Tibial nerve (tissue), 4 donors: ENCODE data around the gene SPDYE4. TPM values are rescaled to one million over a fixed set of nuclear protein-coding genes. Genes with fewer than 3 reads are reported as not detected.

Experiments used
- DNase-seq, 2 donors: peaks; one replicate each; pipeline ENCODE4 v3.0.0-alpha.2; 2019; ENCODE audit warnings: low spot score in 2 of 2
- H3K27ac ChIP-seq, 4 donors: fragments of 200-600 bp; sonication (generic) in 3 of 4; one replicate each; pipeline ENCODE4 v1.5.1; 2017 to 2019; ENCODE audit warnings: mild to moderate bottlenecking in 1 of 4
- H3K27me3 ChIP-seq, 2 donors: fragments of 200-600 bp; sonication (generic) in 1 of 2; one replicate each; pipeline versions ENCODE4 v1.5.1 to v1.6.0; 2017 to 2019
- H3K36me3 ChIP-seq, 3 donors: fragments of 200-600 bp; sonication (generic); one replicate each; pipeline ENCODE4 v1.5.1; 2018 to 2019
- H3K4me1 ChIP-seq, 4 donors: fragments of 200-600 bp; sonication (generic) in 3 of 4; one replicate each; pipeline ENCODE4 v1.5.1; 2017 to 2019
- H3K4me3 ChIP-seq, 4 donors: fragments of 200-600 bp; sonication (generic) in 3 of 4; one replicate each; pipeline ENCODE4 v1.5.1; 2017 to 2019; ENCODE audit warnings: mild to moderate bottlenecking in 1 of 4, moderate library complexity in 1 of 4
- H3K9me3 ChIP-seq, 4 donors: fragments of 200-600 bp; sonication (generic) in 3 of 4; one replicate each; pipeline ENCODE4 v1.5.1; 2017 to 2019
- EP300 ChIP-seq, 2 donors: sonication (generic); formaldehyde crosslinking; IDR thresholded peaks; one replicate each; pipeline ENCODE4 v1.6.1; 2017; ENCODE audit warnings: antibody characterized with exemption in 2 of 2, mild to moderate bottlenecking in 1 of 2
- POLR2A ChIP-seq, 2 donors: fragments of 450-650 bp; IDR thresholded peaks; one replicate each; pipeline ENCODE4 v1.6.1; 2017; ENCODE audit warnings: antibody characterized with exemption in 2 of 2, mild to moderate bottlenecking in 2 of 2, moderate library complexity in 2 of 2
- WGBS, 2 donors: methylation state at CpG; one replicate each; pipeline ENCODE4 v1.1.5; 2018; 5-methylcytosine and 5-hydroxymethylcytosine counted together
- total RNA-seq, 4 donors: library from RNA; depleted of rRNA; stranded (reverse); fragments of >200 nt; gene quantifications; one replicate each; pipeline ENCODE4 v1.1.0, GENCODE V29; 2016
- TF ChIP-seq, protein P1 (sequence below), 5 experiments: fragments of 200-600 bp in 3 of 5; fragments of 450-650 bp in 2 of 5; sonication (generic) in 3 of 5; IDR thresholded peaks; one replicate each; pipeline ENCODE4 v1.5.1; 2016 to 2019; ENCODE audit warnings: antibody characterized with exemption in 5 of 5, mild to moderate bottlenecking in 3 of 5, moderate library complexity in 2 of 5

Gene SPDYE4
- total RNA-seq, 4 donors from 2014 or later: not detected

DNA sequence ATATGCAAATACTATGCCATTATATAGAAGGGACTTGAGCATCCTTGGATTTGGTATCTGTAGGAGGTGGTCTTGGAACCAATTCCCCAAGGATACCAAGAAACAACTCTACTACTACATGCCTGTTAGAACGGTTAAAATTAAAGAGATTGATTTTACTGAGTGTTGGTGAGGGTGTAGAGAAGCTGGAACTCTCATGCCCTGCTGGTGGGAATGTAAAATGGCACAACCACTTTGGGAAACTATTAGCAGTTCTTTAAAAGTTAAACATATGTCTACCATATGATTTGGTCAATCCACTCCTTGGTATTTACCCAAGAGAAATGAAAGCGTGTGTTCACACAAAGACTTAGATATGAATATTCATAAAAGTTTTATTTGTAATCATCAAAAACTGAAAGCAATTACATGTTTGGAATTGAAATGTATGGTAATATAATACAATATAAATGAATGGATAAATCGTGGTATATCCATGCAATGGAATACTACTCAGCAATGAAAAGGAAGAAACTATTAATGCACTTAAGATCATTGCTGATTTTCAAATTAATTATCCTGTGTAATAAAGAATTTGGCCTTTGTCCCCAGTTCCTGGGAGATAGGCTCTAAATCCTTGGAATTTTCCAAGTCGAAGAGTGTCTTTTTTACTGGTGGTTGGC is 33.0 kb upstream of the SPDYE4 start:
- DNase-seq: no peak
- 90 to 92% methylated on average over 4 of the region's 4 CpGs for WGBS, 2 donors

GRCh38 chr17:8789743-8790142 is 31.4 kb upstream of the SPDYE4 start:
- no peak overlapping the region for H3K4me3 ChIP-seq
- peaks cover 0 to 10% (median 3%) of the 10 kb centered on the region in 4 donors for H3K9me3 ChIP-seq
- no peak overlapping the region for H3K27ac ChIP-seq
- DNase-seq: no peak
- no peaks in the 10 kb centered on the region for H3K36me3 ChIP-seq
- WGBS, 2 donors: 56 to 71% methylated on average over 10 of the region's 10 CpGs
- no peaks in the 10 kb centered on the region for H3K27me3 ChIP-seq
- no peak for TF ChIP-seq POLR2A (IDR thresholded peaks at IDR 0.05)
- H3K4me1 ChIP-seq: peaks cover 0 to 6% (median 0%) of the 10 kb centered on the region in 4 donors

More for the DNA sequence above, 33.0 kb upstream of the SPDYE4 start:
- H3K27me3 ChIP-seq: no peaks in the 10 kb centered on the region
- no peak overlapping the region for H3K27ac ChIP-seq
- H3K4me1 ChIP-seq: no peaks in the 10 kb centered on the region
- H3K36me3 ChIP-seq: no peaks in the 10 kb centered on the region
- H3K9me3 ChIP-seq: peaks cover 0 to 10% (median 3%) of the 10 kb centered on the region in 4 donors
- TF ChIP-seq POLR2A (IDR thresholded peaks at IDR 0.05) (no peak), EP300 (IDR thresholded peaks at IDR 0.05) (no peak)
- TF ChIP-seq, protein P1, sequence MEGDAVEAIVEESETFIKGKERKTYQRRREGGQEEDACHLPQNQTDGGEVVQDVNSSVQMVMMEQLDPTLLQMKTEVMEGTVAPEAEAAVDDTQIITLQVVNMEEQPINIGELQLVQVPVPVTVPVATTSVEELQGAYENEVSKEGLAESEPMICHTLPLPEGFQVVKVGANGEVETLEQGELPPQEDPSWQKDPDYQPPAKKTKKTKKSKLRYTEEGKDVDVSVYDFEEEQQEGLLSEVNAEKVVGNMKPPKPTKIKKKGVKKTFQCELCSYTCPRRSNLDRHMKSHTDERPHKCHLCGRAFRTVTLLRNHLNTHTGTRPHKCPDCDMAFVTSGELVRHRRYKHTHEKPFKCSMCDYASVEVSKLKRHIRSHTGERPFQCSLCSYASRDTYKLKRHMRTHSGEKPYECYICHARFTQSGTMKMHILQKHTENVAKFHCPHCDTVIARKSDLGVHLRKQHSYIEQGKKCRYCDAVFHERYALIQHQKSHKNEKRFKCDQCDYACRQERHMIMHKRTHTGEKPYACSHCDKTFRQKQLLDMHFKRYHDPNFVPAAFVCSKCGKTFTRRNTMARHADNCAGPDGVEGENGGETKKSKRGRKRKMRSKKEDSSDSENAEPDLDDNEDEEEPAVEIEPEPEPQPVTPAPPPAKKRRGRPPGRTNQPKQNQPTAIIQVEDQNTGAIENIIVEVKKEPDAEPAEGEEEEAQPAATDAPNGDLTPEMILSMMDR (IDR thresholded peaks at IDR 0.05): no peak
- H3K4me3 ChIP-seq: no peak overlapping the region

DNA sequence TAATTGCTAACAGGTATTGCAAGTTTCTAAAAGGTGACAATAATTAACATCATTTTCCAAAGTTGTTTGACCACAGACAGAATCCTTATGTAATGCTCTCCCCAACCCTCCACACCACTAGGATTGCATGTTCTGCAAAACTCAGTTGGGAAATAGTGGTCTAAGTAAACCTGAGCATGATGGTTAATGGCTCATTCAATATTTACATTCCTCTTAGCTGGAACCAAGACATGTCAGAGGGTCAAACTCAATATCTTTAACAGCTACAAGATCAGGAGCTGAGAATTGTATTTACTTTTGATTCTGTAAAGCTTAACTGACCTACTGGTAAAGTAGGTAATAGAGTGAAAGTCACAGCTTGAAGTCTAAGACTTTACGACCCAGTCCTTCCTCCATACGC is 30.7 kb upstream of the SPDYE4 start:
- Histone ChIP-seq H3K9me3 (peaks cover 0 to 10% (median 3%) of the 10 kb centered on the region in 4 donors), H3K4me3 (no peak overlapping the region), H3K27me3 (no peaks in the 10 kb centered on the region), H3K27ac (no peak overlapping the region), H3K4me1 (peaks cover 0 to 6% (median 0%) of the 10 kb centered on the region in 4 donors), H3K36me3 (no peaks in the 10 kb centered on the region)
- no peak for DNase-seq
- 82 to 85% methylated on average over 2 of the region's 2 CpGs for WGBS, 2 donors
- TF ChIP-seq POLR2A (IDR thresholded peaks at IDR 0.05) (no peak), EP300 (IDR thresholded peaks at IDR 0.05) (no peak)
- TF ChIP-seq, protein P1 (IDR thresholded peaks at IDR 0.05): no peak

DNA sequence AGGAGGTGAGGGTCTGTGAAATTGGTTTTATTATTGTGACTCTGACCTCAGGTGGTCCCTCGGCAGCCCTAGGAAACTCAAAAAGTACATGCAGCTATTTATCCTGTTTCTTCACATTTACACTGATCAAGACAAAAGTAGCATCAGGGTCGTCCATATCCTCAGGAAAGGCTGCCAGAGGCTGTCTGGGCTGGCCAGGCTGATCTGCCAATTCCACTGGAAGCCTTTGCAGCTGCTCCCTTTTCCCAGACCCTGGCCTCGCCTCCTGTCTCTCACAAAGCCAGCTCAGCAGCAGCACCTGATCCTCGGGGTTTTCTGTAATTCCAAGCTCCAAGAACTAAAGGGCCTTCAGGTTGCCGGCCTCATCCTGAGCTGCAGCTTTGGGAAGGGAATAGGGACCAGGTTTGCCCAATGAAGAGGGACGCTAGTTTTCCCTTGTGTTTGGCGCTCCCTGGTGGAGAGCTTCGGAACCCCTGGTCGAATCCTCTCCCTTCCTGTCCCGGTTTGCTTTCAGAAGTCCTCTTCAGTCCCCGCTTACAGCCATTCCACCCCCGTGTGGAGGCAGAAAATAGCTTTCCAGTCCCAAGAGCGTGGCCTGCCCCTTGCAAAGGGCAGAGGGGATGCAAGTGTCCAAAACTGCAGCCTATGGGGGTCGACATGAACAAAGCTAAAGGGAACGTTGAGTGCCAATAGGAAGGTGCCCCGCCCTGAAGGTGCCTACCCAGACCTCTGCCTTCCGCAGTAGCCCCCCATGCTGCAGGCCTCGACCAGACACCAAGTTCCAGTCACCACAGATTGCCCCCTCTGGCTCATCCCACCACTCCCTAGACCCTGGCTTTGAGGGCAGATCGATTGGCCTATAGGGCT is 27.4 kb upstream of the SPDYE4 start:
- Histone ChIP-seq H3K36me3 (no peaks in the 10 kb centered on the region), H3K27ac (no peak overlapping the region), H3K27me3 (no peaks in the 10 kb centered on the region), H3K4me3 (no peak overlapping the region), H3K9me3 (peaks cover 0 to 4% (median 0%) of the 10 kb centered on the region in 4 donors), H3K4me1 (peaks cover 0 to 6% (median 0%) of the 10 kb centered on the region in 4 donors)
- TF ChIP-seq POLR2A (IDR thresholded peaks at IDR 0.05) (no peak), EP300 (IDR thresholded peaks at IDR 0.05) (no peak)
- TF ChIP-seq, protein P1 (IDR thresholded peaks at IDR 0.05): peak; percentile 68 to 83 (median 78)
- WGBS, 2 donors: 28 to 30% methylated on average over 19 of the region's 19 CpGs
- DNase-seq: peak; percentile 74 to 94

DNA sequence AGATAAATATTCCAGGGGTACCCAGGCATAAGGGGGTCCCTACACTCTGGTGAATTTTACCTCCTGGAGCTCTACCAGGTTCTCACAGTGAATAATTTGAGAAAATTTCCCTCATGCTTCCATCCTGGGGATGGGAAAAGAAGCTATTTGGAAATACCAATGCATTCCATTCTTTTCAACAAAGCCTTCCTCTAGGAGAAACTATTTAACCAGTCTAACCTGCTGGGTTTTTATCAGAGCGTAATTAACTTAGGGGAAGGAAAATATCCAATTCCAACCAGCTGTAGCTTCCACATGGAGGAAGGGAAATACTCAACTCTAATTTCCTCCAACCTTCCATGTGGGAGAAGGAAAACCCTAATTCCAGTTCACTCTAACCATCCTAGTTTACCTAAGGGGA is 23.8 kb upstream of the SPDYE4 start:
- H3K4me3 ChIP-seq: no peak overlapping the region
- H3K4me1 ChIP-seq: peaks cover 0 to 10% (median 0%) of the 10 kb centered on the region in 4 donors
- peaks cover 0 to 4% (median 0%) of the 10 kb centered on the region in 4 donors for H3K9me3 ChIP-seq
- no peaks in the 10 kb centered on the region for H3K36me3 ChIP-seq
- H3K27me3 ChIP-seq: no peaks in the 10 kb centered on the region
- no peak overlapping the region for H3K27ac ChIP-seq
- TF ChIP-seq EP300 (IDR thresholded peaks at IDR 0.05) (no peak), POLR2A (IDR thresholded peaks at IDR 0.05) (no peak)
- TF ChIP-seq, protein P1 (IDR thresholded peaks at IDR 0.05): no peak
- WGBS, 2 donors: 79 to 84% methylated on average over 1 of the region's 1 CpG
- no peak for DNase-seq
